OCI-LY7 (cell line): Measurements from ENCODE around the gene ERCC1. TPM values are rescaled to one million over a fixed set of nuclear protein-coding genes. Genes with fewer than 3 reads are reported as not detected.

ENCODE experiments used
- BruUV-seq: library from RNA; stranded (reverse); fragments of 400-500 nt; replicated peaks from 2 replicates; lab custom pipeline; 2021; lab: Mats Ljungman, UMichigan
- CTCF ChIA-PET: fragments of 300-600 bp; sonication (Branson Sonifier 250); formaldehyde crosslinking; loops from one replicate; lab custom pipeline; 2022; ENCODE audit warnings: antibody characterized with exemption; ENCODE audit not compliant: unreplicated experiment; lab: Charles Lee
- POLR2A ChIA-PET: fragments of 300-600 bp; sonication (Branson Sonifier 250); formaldehyde crosslinking; loops from one replicate; lab custom pipeline; 2022; ENCODE audit warnings: antibody characterized with exemption; lab: Charles Lee
- DNase-seq: peaks from one replicate; pipeline ENCODE4 v3.0.0-alpha.2; 2015; ENCODE audit warnings: low spot score
- H2AFZ ChIP-seq: fragments of 200-600 bp; sonication (generic), shearing (Covaris generic); 2 replicates; pipeline ENCODE4 v1.6.1; 2014; ENCODE audit warnings: mild to moderate bottlenecking, antibody characterized with exemption, low read length, moderate library complexity
- H3K27ac ChIP-seq: fragments of 200-600 bp; sonication (generic); 2 replicates; pipeline ENCODE4 v1.5.1; 2014; ENCODE audit warnings: mixed run types, low read depth, mild to moderate bottlenecking, moderate library complexity, low read length, inconsistent platforms; ENCODE audit not compliant: poor library complexity, severe bottlenecking
- H3K36me3 ChIP-seq: fragments of 200-600 bp; sonication (generic); 2 replicates; pipeline ENCODE4 v1.6.1; 2014; ENCODE audit warnings: mild to moderate bottlenecking, antibody characterized with exemption, low read length, moderate library complexity, mixed read lengths; ENCODE audit not compliant: insufficient read depth
- H3K4me1 ChIP-seq: fragments of 200-600 bp; sonication (generic); 2 replicates; pipeline ENCODE4 v1.5.1; 2014; ENCODE audit warnings: mild to moderate bottlenecking, low read length; ENCODE audit not compliant: insufficient read depth, poor library complexity, severe bottlenecking
- H3K4me2 ChIP-seq: fragments of 200-600 bp; sonication (generic); 2 replicates; pipeline ENCODE4 v1.6.1; 2014; ENCODE audit warnings: mild to moderate bottlenecking, low read length
- H3K4me3 ChIP-seq: fragments of 200-600 bp; sonication (generic); 2 replicates; pipeline ENCODE4 v1.5.1; 2014; ENCODE audit warnings: mild to moderate bottlenecking, low read depth, low read length; ENCODE audit not compliant: poor library complexity, severe bottlenecking
- H3K79me2 ChIP-seq: fragments of 200-600 bp; sonication (generic); 2 replicates; pipeline ENCODE4 v1.6.1; 2016; ENCODE audit warnings: low read depth, mild to moderate bottlenecking, low read length, moderate library complexity, mixed read lengths; ENCODE audit not compliant: insufficient read depth
- H3K9me2 ChIP-seq: fragments of 200-600 bp; sonication (generic); 2 replicates; pipeline ENCODE4 v1.6.1; 2016; ENCODE audit warnings: mild to moderate bottlenecking, low read length, mixed read lengths; ENCODE audit not compliant: insufficient read depth
- H3K9me3 ChIP-seq: fragments of 200-600 bp; sonication (generic); 2 replicates; pipeline ENCODE4 v1.6.1; 2014; ENCODE audit warnings: mild to moderate bottlenecking, mixed run types, low read length, mixed read lengths
- H4K20me1 ChIP-seq: fragments of 200-600 bp; sonication (generic); 2 replicates; pipeline ENCODE4 v1.6.1; 2014; ENCODE audit warnings: mild to moderate bottlenecking, antibody characterized with exemption, low read length, moderate library complexity, mixed read lengths; ENCODE audit not compliant: insufficient read depth
- EZH2phosphoT487 ChIP-seq: fragments of 200-600 bp; sonication (generic); IDR thresholded peaks from 2 replicates; pipeline ENCODE4 v1.6.1; 2018; ENCODE audit warnings: low read depth, borderline replicate concordance, mild to moderate bottlenecking, mixed run types, antibody characterized with exemption, low read length, moderate library complexity, mixed read lengths
- intact Hi-C: fragments of 100-400 bp; cut with micrococcal nuclease; formaldehyde crosslinking; loops from one replicate; pipeline ENCODE4 v1.10.0; 2022; ENCODE audit not compliant: unreplicated experiment
- total RNA-seq, 2 experiments: library from RNA; depleted of rRNA in 1 of 2; stranded (reverse); fragments of >200 nt in 1 of 2; shearing (Covaris generic) in 1 of 2; gene quantifications; 2 replicates each; pipeline ENCODE4 v1.2.3, GENCODE V29; 2014 to 2022
- TF ChIP-seq, protein P1 (sequence below): fragments of 200-600 bp; sonication (generic); conservative IDR thresholded peaks from 2 replicates; pipeline ENCODE4 v1.5.1; 2014; ENCODE audit warnings: mild to moderate bottlenecking, antibody characterized with exemption, low read length, moderate library complexity, mixed read lengths

Gene ERCC1
- total RNA-seq, 2 experiments from 2014 or later = 46.2 to 125 TPM

GRCh38 chr19:45428384-45429231 lies 4.9 kb upstream of the ERCC1 start:
- no TSS peak for BruUV-seq
- POLR2A ChIA-PET = no interaction called here
- DNase-seq = peak; percentile 29

DNA sequence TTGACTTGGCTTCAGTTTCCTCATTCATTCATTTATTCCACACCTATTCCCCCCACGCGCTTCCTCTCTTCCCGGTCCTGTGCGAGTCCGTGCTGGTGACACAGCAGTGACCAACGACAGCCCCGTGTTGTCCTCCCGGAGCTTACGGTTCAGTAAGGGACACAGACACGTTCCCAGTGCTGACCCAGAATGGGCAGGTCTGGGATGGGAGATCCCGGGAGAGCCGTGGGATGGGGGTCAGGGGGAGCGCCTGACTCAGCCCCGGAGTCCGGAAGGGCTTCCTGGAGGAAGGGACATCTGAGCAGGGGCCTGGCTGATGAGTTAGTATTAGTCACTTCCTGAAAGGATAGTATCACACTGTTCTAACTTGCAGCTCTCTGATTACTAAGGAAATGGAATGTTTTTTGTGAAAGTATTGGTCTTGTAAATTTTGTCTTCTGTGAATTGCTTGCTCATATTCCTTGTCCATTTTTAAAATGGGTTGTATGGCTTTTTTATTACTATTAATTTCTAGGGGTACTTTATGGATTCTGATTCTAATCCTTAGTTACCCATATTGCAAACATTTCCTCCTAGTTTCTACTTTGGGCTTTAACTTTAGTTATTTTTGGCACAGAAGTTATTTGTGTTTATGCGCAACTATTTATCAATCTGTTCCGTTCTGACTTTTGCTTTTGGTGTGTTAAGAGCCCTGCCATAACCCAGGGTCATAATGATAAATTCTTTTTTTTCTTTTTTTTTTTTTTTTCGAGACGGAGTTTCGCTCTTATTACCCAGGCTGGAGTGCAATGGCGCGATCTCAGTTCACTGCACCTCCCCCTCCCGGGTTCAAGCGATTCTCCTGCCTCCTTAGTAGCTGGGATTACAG lies 708 bp upstream of the ERCC1 start:
- peaks cover 70% of the 10 kb centered on the region for H3K4me1 ChIP-seq
- peak; percentile 52 for DNase-seq
- intact Hi-C loops = loop anchor here (10.0 kb wide), 1 partner anchor 220 kb away; no protein-coding TSS in a partner anchor

More at GRCh38 chr19:45428384-45429231, 4.9 kb upstream of the ERCC1 start:
- H2AFZ ChIP-seq = peak overlapping the region; percentile 29; the same call in 1 of the 2 replicates
- intact Hi-C loops = loop anchor here (10.0 kb wide), 1 partner anchor 216 kb away; no protein-coding TSS in a partner anchor
- no peak for TF ChIP-seq EZH2phosphoT487
- TF ChIP-seq, protein P1, sequence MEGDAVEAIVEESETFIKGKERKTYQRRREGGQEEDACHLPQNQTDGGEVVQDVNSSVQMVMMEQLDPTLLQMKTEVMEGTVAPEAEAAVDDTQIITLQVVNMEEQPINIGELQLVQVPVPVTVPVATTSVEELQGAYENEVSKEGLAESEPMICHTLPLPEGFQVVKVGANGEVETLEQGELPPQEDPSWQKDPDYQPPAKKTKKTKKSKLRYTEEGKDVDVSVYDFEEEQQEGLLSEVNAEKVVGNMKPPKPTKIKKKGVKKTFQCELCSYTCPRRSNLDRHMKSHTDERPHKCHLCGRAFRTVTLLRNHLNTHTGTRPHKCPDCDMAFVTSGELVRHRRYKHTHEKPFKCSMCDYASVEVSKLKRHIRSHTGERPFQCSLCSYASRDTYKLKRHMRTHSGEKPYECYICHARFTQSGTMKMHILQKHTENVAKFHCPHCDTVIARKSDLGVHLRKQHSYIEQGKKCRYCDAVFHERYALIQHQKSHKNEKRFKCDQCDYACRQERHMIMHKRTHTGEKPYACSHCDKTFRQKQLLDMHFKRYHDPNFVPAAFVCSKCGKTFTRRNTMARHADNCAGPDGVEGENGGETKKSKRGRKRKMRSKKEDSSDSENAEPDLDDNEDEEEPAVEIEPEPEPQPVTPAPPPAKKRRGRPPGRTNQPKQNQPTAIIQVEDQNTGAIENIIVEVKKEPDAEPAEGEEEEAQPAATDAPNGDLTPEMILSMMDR = peak; percentile 74
- H3K36me3 ChIP-seq = no peaks in the 10 kb centered on the region
- H3K4me1 ChIP-seq = peaks cover 44% of the 10 kb centered on the region
- H3K27ac ChIP-seq = no peak overlapping the region
- H3K79me2 ChIP-seq = no peaks in the 10 kb centered on the region; the same call in 1 of the 2 replicates
- peak overlapping the region; percentile 62 for H3K4me2 ChIP-seq
- H3K9me2 ChIP-seq = no peaks in the 10 kb centered on the region
- CTCF ChIA-PET = interaction anchor here (0.7 kb wide), 1 partner anchor 50 kb away, joined by 4 read pairs; no protein-coding TSS in a partner anchor
- H3K9me3 ChIP-seq = no peaks in the 10 kb centered on the region
- no peaks in the 10 kb centered on the region for H4K20me1 ChIP-seq
- H3K4me3 ChIP-seq = peak overlapping the region; percentile 58

More for the DNA sequence above, 708 bp upstream of the ERCC1 start:
- no peaks in the 10 kb centered on the region for H3K9me3 ChIP-seq
- peak overlapping the region; percentile 79 for H3K27ac ChIP-seq
- no peaks in the 10 kb centered on the region for H3K9me2 ChIP-seq
- H3K36me3 ChIP-seq = peaks cover 12% of the 10 kb centered on the region; the same call in 1 of the 2 replicates
- CTCF ChIA-PET = interaction anchor here (0.5 kb wide), 1 partner anchor 49 kb away, joined by 3 read pairs; no protein-coding TSS in a partner anchor
- POLR2A ChIA-PET = interaction anchor here (0.7 kb wide), 1 partner anchor 70 kb away, joined by 3 read pairs; no protein-coding TSS in a partner anchor
- peak overlapping the region; percentile 97 for H3K4me2 ChIP-seq
- TF ChIP-seq, protein P1 = no peak
- no peak for TF ChIP-seq EZH2phosphoT487
- BruUV-seq = TSS peak; percentile 96
- peak overlapping the region; percentile 82 for H3K4me3 ChIP-seq
- no peaks in the 10 kb centered on the region for H4K20me1 ChIP-seq
- peak overlapping the region; percentile 87; the same call in 1 of the 2 replicates for H2AFZ ChIP-seq
- peaks cover 11% of the 10 kb centered on the region; the same call in 1 of the 2 replicates for H3K79me2 ChIP-seq
